Measurements from ENCODE around the gene CTXN1. TPM values are rescaled to one million over a fixed set of nuclear protein-coding genes. Genes with fewer than 3 reads are reported as not detected.

The CTXN1 gene
- total RNA-seq, 4 donors from 2014 or later = 1.6 to 2.5 (median 2.4) TPM; not detected in 1

DNA sequence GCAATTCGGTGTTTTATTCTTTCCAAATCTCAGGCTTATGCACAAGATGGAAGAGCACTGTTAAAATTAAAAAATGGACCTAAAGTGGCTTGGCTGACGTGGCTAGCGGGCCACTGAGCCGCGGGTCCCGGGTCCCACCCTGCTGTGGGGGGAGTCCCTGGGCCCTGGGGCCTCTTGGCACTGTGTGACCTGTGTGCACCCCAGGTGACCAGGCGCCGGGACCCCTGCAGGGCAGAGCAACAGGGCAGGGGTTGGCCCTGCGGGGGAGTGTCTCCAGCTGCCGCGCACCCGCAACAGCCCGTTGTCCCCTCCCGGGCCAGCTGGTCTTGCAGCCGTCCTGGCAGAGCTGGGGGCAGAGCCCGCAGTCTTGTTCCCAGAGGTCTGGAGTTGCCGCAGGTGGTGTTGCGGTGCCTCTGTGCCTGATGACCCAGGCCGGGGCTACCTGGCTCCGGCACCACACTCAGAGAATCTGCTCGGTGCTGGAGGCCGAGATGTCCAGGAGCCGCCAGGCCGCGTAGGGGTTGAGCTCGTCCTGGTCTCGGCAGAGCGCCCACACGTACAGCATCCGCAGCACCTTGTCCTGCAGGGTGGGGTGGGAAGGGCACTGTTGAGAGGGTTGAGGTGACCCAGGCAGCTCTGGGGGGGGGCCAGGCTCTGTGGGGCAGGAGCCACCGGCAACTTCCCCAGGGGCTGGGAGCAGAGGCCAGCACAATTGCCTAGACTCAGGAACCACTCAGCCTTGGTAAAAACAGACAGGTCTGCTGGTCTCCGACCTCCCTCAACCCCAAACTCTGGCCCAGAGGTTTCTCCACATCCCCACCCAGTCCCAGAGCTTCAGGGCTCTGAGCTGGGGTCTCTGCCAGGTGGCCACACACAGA lies 1.0 kb upstream of the CTXN1 start:
- Histone ChIP-seq H3K27ac (no peak overlapping the region), H3K9me3 (no peaks in the 10 kb centered on the region), H3K36me3 (peaks cover 0 to 35% (median 0%) of the 10 kb centered on the region in 3 donors), H3K27me3 (no peaks in the 10 kb centered on the region), H3K4me1 (peaks cover 0 to 27% (median 12%) of the 10 kb centered on the region in 4 donors), H3K4me3 (no peak overlapping the region)
- DNase-seq = no peak
- TF ChIP-seq, protein P1, sequence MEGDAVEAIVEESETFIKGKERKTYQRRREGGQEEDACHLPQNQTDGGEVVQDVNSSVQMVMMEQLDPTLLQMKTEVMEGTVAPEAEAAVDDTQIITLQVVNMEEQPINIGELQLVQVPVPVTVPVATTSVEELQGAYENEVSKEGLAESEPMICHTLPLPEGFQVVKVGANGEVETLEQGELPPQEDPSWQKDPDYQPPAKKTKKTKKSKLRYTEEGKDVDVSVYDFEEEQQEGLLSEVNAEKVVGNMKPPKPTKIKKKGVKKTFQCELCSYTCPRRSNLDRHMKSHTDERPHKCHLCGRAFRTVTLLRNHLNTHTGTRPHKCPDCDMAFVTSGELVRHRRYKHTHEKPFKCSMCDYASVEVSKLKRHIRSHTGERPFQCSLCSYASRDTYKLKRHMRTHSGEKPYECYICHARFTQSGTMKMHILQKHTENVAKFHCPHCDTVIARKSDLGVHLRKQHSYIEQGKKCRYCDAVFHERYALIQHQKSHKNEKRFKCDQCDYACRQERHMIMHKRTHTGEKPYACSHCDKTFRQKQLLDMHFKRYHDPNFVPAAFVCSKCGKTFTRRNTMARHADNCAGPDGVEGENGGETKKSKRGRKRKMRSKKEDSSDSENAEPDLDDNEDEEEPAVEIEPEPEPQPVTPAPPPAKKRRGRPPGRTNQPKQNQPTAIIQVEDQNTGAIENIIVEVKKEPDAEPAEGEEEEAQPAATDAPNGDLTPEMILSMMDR (IDR thresholded peaks at IDR 0.05) = no peak
- TF ChIP-seq POLR2A (IDR thresholded peaks at IDR 0.05) = no peak

DNA sequence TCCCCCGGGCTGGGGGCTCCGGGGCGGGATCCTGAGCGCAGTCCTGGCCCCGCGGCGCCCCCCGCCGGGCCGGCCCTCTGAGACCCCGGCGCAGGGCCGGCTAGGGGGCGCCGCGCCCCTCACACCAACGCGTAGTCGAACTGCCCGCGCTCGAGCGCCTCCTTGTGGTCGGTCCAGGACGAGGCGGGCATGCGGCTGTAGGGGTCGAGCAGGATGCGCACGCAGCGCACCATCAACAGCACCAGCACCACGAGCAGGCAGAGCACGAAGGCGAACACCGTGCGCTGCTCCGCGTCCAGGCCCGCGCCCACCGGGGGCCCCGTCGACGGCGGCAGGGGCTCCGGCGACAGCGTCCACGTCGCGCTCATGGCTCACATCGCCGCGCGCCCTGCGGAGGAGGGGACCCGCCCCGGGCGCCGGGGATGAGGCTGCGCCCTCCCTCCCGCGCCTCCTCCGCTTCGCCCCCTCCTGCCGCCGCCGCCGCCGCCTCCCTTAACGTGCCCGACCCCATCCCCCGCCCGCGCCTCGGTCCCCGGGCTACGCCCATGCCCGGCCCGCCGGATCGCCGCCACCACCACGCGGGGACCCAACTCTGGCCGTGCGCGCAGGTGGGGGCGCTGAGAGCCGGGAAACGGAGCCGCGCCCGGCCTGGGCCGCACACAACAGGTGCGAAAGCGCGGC lies 624 bp downstream of the CTXN1 start:
- Histone ChIP-seq H3K27ac (peak overlapping the region in 1 of 4 donors; percentile 23), H3K36me3 (peaks cover 0 to 21% (median 0%) of the 10 kb centered on the region in 3 donors), H3K9me3 (no peaks in the 10 kb centered on the region), H3K27me3 (no peaks in the 10 kb centered on the region), H3K4me3 (peak overlapping the region; percentile 29 to 65 (median 60)), H3K4me1 (peaks cover 0 to 37% (median 20%) of the 10 kb centered on the region in 4 donors)
- peak; percentile 68 to 81 (median 76) for DNase-seq
- TF ChIP-seq POLR2A (IDR thresholded peaks at IDR 0.05) = no peak
- TF ChIP-seq, protein P1 (IDR thresholded peaks at IDR 0.05) = peak; percentile 54 to 77 (median 70)

DNA sequence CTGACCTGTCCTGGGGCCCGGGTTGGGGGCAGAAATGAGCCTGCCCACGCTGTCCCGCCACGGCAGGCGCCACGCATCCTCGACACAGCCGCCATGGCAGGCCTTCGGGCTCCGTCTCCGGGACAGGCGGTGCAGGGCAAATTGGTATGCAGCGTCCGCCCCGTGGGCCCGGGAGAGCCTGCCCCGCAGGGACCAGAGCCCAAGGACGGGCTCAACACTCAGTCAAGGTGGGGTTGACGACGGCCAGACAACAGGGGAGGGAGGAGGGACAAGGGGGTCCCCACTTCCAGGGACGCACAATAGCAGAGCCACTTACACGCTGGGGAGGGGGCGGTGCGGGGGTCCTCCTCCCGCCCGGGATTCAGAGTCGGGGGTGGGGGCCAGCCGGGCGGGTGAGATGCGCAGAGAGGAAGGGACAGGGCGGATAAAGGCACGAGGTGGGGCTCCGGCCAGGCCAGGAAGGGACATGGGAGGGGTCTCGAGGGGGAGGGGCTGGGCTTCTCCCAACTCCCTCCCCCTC lies 1.2 kb downstream of the CTXN1 start:
- H3K27me3 ChIP-seq = no peaks in the 10 kb centered on the region
- peaks cover 0 to 37% (median 21%) of the 10 kb centered on the region in 4 donors for H3K4me1 ChIP-seq
- H3K36me3 ChIP-seq = peaks cover 0 to 20% (median 0%) of the 10 kb centered on the region in 3 donors
- DNase-seq = no peak
- no peak for TF ChIP-seq POLR2A (IDR thresholded peaks at IDR 0.05)
- TF ChIP-seq, protein P1 (IDR thresholded peaks at IDR 0.05) = no peak
- peak overlapping the region in 3 of 4 donors; percentile 59 to 65 (median 61) for H3K4me3 ChIP-seq
- no peaks in the 10 kb centered on the region for H3K9me3 ChIP-seq
- H3K27ac ChIP-seq = no peak overlapping the region

DNA sequence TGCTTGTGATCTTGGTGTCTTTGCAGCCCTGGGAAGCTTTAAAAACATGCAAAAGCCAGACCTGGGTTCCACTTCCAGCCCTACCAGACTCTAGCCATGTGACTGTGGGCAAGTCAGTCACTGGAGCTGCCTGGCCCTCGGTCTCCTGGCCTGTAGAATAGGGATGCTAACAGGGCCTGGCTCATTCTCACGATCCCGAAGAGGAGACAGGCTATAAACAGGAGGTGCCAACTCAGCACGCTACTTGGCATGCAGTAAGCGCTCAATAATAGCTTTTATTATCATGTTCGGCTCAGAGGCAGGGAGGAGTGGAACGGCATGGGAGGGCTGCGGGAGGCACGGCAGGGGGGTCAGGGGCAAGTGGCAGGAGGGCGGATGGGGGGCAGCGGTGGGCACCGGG lies 1.7 kb downstream of the CTXN1 start:
- no peak overlapping the region for H3K4me3 ChIP-seq
- no peaks in the 10 kb centered on the region for H3K27me3 ChIP-seq
- TF ChIP-seq, protein P1 (IDR thresholded peaks at IDR 0.05) = no peak
- no peak for TF ChIP-seq POLR2A (IDR thresholded peaks at IDR 0.05)
- peaks cover 0 to 20% (median 0%) of the 10 kb centered on the region in 3 donors for H3K36me3 ChIP-seq
- peaks cover 0 to 37% (median 23%) of the 10 kb centered on the region in 4 donors for H3K4me1 ChIP-seq
- H3K27ac ChIP-seq = no peak overlapping the region
- DNase-seq = no peak
- H3K9me3 ChIP-seq = no peaks in the 10 kb centered on the region

DNA sequence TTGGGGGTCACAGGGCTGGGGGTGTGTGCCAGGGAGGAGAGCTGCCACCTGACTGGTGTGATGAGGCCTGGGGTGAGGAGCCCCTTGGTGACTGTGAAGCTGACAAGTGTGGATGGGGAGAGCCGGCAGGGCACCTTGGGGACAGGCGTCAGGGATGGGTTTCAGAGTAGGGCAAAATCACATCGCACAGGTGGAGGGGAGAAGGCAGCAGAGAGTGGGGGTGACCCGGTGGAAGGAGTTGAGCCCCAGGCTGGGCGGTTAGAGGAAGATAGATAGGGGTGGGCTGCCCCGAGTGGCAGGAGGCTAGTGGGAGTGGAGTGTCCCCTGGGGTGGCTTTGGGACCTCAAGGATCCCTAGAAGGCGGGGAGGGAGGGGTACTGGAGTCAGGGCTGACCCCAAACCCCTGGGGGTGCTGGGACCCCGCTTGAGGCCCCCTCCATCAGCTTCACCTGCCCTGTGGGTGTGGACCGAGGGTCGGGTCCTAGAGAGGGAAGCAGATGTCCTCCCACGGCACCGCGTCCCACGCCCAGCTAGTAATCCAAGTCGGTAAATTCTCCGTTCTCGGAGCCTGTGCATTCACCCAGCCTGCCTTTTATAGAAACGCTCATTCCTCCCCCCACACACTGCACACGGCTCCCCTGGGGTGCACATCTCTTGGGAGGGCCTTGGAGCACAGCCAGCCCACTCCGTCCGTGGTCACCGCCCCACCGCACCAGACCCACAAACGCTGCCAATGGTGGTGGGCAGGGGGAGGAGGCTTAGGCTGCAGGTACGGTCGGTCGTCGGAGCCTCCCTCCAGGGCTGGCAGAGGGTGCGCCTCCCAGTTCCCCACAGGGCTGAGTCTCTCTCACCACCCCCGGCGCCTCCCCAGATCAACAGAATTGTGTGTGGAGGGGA lies 2.4 kb downstream of the CTXN1 start:
- Histone ChIP-seq H3K4me1 (peaks cover 0 to 37% (median 23%) of the 10 kb centered on the region in 4 donors), H3K4me3 (no peak overlapping the region), H3K36me3 (peaks cover 0 to 20% (median 0%) of the 10 kb centered on the region in 3 donors), H3K27ac (peak overlapping the region in 1 of 4 donors; percentile 24), H3K27me3 (no peaks in the 10 kb centered on the region), H3K9me3 (no peaks in the 10 kb centered on the region)
- TF ChIP-seq, protein P1 (IDR thresholded peaks at IDR 0.05) = no peak
- no peak for TF ChIP-seq POLR2A (IDR thresholded peaks at IDR 0.05)
- DNase-seq = no peak
